Right atrium auricular region (tissue), 2 donors: ENCODE measurements around the gene MORC3. TPM values are rescaled to one million over a fixed set of nuclear protein-coding genes. Genes with fewer than 3 reads are reported as not detected.
"Not testable (repeated sequence)": the region's sequence is repeated elsewhere in the genome, so short reads cannot be mapped to it uniquely, and the experiment has no call there.

Experiments used
- DNase-seq: peaks from one replicate; pipeline ENCODE4 v3.0.0-alpha.2; 2019; ENCODE audit warnings: low spot score
- H3K27ac ChIP-seq, 2 donors: fragments of 200-600 bp; sonication (generic); 1 replicate in 1 of 2; 2 replicates in 1 of 2; pipeline ENCODE4 v1.5.1; 2016 to 2019
- H3K27me3 ChIP-seq, 2 donors: fragments of 200-600 bp; sonication (generic); one replicate each; pipeline versions ENCODE4 v1.5.1 to v1.6.0; 2017 to 2019
- H3K36me3 ChIP-seq: fragments of 200-600 bp; sonication (generic); one replicate; pipeline ENCODE4 v1.5.1; 2016
- H3K4me1 ChIP-seq, 2 donors: fragments of 200-600 bp; sonication (generic); one replicate each; pipeline versions ENCODE4 v1.5.1 to v1.6.0; 2017 to 2019
- H3K4me3 ChIP-seq, 2 donors: fragments of 200-600 bp; sonication (generic); 1 replicate in 1 of 2; 2 replicates in 1 of 2; pipeline ENCODE4 v1.5.1; 2017 to 2019; ENCODE audit warnings: mild to moderate bottlenecking in 1 of 2, moderate library complexity in 1 of 2
- H3K9me3 ChIP-seq, 2 donors: fragments of 200-600 bp; sonication (generic); one replicate each; pipeline ENCODE4 v1.5.1; 2019
- total RNA-seq, 2 donors: library from RNA; depleted of rRNA; stranded (reverse); fragments of >200 nt; gene quantifications; one replicate each; pipeline ENCODE4 v1.1.0, GENCODE V29; 2016
- TF ChIP-seq, protein P1 (sequence below), 2 donors: fragments of 200-600 bp; sonication (generic); IDR thresholded peaks; one replicate each; pipeline ENCODE4 v1.5.1; 2019; ENCODE audit warnings: antibody characterized with exemption in 2 of 2

Gene MORC3
- total RNA-seq, 2 donors from 2014 or later: 21.1 to 23.7 TPM

DNA sequence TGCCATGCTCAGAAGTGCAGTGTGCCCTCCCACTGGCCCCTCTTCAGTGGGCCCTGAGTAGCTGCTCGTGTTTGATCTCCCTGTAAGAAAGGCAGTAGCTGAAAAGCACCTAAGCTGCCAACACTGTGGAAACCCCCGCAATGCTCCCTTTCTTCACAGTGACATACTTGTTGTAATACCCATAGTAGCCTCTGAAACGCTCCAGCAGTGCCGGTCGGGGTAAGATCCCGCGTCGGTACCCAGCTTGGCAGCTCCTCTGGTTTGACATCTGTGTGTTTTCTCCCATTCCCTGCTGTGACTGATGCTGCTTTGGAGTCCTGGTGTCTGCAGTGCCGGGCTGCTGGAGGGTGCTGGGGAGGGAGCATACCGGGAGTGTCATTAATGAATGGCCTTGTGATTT lies 68.8 kb downstream of the MORC3 start:
- Histone ChIP-seq H3K27ac (no peak overlapping the region), H3K36me3 (no peaks in the 10 kb centered on the region), H3K4me3 (no peak overlapping the region), H3K9me3 (no peaks in the 10 kb centered on the region), H3K27me3 (no peaks in the 10 kb centered on the region), H3K4me1 (peaks cover 0 to 5% of the 10 kb centered on the region in 2 donors)
- no peak for DNase-seq
- TF ChIP-seq, protein P1, sequence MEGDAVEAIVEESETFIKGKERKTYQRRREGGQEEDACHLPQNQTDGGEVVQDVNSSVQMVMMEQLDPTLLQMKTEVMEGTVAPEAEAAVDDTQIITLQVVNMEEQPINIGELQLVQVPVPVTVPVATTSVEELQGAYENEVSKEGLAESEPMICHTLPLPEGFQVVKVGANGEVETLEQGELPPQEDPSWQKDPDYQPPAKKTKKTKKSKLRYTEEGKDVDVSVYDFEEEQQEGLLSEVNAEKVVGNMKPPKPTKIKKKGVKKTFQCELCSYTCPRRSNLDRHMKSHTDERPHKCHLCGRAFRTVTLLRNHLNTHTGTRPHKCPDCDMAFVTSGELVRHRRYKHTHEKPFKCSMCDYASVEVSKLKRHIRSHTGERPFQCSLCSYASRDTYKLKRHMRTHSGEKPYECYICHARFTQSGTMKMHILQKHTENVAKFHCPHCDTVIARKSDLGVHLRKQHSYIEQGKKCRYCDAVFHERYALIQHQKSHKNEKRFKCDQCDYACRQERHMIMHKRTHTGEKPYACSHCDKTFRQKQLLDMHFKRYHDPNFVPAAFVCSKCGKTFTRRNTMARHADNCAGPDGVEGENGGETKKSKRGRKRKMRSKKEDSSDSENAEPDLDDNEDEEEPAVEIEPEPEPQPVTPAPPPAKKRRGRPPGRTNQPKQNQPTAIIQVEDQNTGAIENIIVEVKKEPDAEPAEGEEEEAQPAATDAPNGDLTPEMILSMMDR (IDR thresholded peaks at IDR 0.05): no peak

DNA sequence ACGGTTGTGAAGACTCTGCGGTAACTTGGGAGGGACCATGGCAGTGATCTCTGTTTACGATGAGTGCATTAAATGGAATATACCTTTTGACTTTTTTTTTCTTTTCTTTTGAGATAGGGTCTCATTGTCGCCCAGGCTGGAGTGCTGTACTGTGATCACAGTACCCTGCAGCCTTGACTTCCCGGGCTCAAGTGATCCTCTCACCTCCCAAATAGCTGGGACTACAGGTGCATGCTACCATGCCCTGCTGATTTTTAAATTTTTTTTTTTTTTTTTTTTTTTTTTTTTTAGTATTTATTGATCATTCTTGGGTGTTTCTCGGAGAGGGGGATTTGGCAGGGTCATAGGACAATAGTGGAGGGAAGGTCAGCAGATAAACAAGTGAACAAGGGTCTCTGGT lies 71.7 kb downstream of the MORC3 start:
- not testable (repeated sequence) for DNase-seq, H3K27ac ChIP-seq

DNA sequence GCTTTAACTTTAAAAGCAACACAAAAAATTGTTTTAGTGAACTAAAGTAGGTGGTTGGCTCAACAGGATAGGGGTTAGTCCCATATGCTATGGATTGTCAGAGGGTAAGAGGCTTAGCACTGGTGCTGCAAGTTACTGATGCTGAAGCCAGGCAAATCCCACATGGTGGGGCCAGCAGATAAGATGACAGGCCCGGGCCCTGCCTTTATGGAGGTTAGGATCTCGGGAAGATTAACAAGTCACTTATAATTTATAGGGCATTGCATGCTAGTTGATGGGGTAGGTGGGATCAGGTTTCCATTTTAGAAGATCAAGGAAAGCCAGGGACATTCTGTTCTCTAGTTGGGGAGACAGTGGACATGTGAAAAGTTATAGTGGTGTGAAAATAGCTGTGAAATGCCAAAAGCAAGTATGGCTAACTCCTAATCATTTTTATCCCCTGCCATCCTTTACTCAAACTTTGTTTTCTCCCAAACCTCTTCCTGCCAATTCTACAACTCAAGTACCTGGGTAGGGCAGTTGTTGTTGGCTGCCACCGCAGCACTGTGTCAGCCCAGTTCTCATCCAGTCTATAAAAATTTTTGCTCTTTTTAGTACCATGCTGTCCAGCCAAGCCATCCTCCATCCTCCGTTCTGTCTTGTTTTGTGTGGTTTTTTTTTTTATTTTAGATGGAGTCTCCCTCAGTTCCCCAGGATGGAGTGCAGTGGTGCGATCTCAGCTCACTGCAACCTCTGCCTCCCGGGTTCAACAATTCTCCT lies 75.5 kb downstream of the MORC3 start:
- Histone ChIP-seq H3K4me1 (no peaks in the 10 kb centered on the region), H3K27ac (no peak overlapping the region), H3K4me3 (no peak overlapping the region), H3K9me3 (no peaks in the 10 kb centered on the region), H3K27me3 (no peaks in the 10 kb centered on the region), H3K36me3 (no peaks in the 10 kb centered on the region)
- TF ChIP-seq, protein P1 (IDR thresholded peaks at IDR 0.05): no peak
- DNase-seq: peak; percentile 18

More for the DNA sequence above, 71.7 kb downstream of the MORC3 start:
- not testable (repeated sequence) for H3K27me3 ChIP-seq, H3K9me3 ChIP-seq, H3K4me3 ChIP-seq, H3K36me3 ChIP-seq, H3K4me1 ChIP-seq

DNA sequence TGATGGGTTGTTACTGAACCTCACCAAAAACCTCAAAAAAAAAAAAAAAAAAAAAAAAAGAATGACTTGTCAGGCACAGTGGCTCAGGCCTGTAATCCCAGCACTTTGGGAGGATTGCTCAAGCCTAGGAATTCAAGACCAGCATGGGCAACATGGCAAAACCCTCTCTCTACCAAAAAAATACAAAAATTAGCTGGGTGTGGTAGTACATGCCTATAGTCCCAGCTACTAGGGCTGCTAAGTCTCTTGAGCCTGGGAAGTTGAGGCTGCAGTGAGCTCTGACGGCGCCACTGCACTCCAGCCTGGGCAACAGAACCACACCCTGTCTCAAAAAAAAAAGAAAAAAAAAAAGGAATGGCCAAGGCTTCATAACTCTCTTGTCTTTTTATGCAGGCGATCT lies 76.3 kb downstream of the MORC3 start:
- Histone ChIP-seq H3K9me3 (no peaks in the 10 kb centered on the region), H3K36me3 (no peaks in the 10 kb centered on the region), H3K27me3 (no peaks in the 10 kb centered on the region), H3K27ac (no peak overlapping the region), H3K4me1 (no peaks in the 10 kb centered on the region), H3K4me3 (no peak overlapping the region)
- TF ChIP-seq, protein P1 (IDR thresholded peaks at IDR 0.05): no peak
- peak; percentile 11 for DNase-seq

DNA sequence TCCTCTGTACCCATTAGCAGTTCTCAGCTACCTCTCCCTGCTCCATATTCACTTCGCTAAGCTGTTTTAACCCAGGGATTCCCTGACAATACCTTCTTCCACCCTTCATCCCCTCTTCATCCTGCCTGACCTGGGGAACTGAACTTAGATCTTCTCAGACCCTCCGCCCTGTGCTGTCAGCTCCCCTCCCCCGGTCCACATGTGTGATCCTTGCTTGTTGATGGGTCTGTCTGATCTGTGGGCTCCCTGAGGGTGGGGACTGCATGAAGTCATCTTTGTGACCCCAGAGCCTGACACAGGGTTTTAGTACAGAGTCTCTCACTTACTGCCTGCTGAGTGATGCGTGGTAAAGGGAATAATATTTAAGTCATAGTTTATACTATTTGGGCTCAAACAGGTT lies 77.0 kb downstream of the MORC3 start:
- Histone ChIP-seq H3K36me3 (no peaks in the 10 kb centered on the region), H3K27me3 (no peaks in the 10 kb centered on the region), H3K4me1 (no peaks in the 10 kb centered on the region), H3K27ac (no peak overlapping the region), H3K9me3 (no peaks in the 10 kb centered on the region), H3K4me3 (no peak overlapping the region)
- no peak for DNase-seq
- TF ChIP-seq, protein P1 (IDR thresholded peaks at IDR 0.05): no peak

DNA sequence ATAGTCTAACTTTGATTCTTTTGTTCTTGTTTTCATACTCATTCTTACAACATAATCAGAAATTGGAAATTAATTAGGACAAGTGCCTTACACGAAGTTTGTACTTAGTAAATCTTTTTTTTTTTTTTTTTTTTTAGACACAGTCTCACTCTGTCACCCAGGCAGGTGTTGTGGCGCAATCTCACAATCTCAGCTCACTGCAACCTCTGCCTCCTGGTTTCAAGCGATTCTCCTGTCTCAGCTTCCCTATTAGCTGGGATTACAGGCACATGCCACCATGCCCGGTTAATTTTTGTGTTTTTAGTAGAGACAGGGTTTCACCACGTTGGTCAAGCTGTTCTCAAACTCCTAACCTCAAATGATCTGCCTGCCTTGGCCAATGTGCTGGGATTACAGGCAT lies 77.6 kb downstream of the MORC3 start:
- Histone ChIP-seq H3K9me3 (no peaks in the 10 kb centered on the region), H3K27me3 (no peaks in the 10 kb centered on the region), H3K4me1 (no peaks in the 10 kb centered on the region), H3K4me3 (no peak overlapping the region), H3K27ac (no peak overlapping the region), H3K36me3 (no peaks in the 10 kb centered on the region)
- TF ChIP-seq, protein P1 (IDR thresholded peaks at IDR 0.05): no peak
- no peak for DNase-seq

DNA sequence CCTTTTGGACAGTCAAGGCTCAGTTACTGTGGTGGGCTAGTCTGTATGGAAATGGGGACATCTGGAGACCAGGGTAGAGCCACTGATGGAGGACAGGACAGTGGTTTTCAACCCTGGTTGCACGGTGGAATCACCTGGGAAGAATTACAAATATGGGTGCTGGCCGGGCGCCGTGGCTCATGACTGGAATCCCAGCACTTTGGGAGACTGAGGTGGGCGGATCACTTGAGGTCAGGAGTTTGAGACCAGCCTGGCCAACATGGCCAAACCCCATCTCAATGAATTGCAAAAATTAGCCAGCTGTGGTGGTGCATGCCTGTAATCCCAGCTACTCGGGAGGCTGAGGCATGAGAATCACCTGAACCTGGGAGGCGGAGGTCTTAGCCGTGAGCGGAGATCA lies 79.7 kb downstream of the MORC3 start:
- H3K27me3 ChIP-seq, H3K9me3 ChIP-seq, H3K4me3 ChIP-seq, DNase-seq, H3K4me1 ChIP-seq, H3K27ac ChIP-seq, H3K36me3 ChIP-seq: not testable (repeated sequence)
